Measurements from ENCODE around the gene DOCK10.

The DOCK10 gene

GRCh38 chr2:224876522-224876921 lies 165.7 kb downstream of the DOCK10 start:
- DNase-seq (ENCODE audit: low read depth) = no peak

- no peak for DNase-seq (ENCODE audit: low read depth)
Measured at GRCh38 chr2:224875841-224876240, 166.4 kb downstream of the DOCK10 start.

GRCh38 chr2:224875153-224875552 lies 167.1 kb downstream of the DOCK10 start:
- DNase-seq (ENCODE audit: low read depth) = no peak

- no peak for DNase-seq (ENCODE audit: low read depth)
Measured at GRCh38 chr2:224871813-224872212, 170.5 kb downstream of the DOCK10 start.

- no peak for DNase-seq (ENCODE audit: low read depth)
Measured at GRCh38 chr2:224870341-224870740, 171.9 kb downstream of the DOCK10 start.

- no peak for DNase-seq (ENCODE audit: low read depth)
Measured at GRCh38 chr2:224869601-224870233, 172.6 kb downstream of the DOCK10 start.

GRCh38 chr2:224865016-224865415 lies 177.3 kb downstream of the DOCK10 start:
- DNase-seq (ENCODE audit: low read depth) = no peak

- DNase-seq (ENCODE audit: low read depth) = no peak
Measured at GRCh38 chr2:224861266-224861665, 181.0 kb downstream of the DOCK10 start.

GRCh38 chr2:224860786-224861185 lies 181.5 kb downstream of the DOCK10 start:
- no peak for DNase-seq (ENCODE audit: low read depth)

GRCh38 chr2:224851811-224852210 lies 190.5 kb downstream of the DOCK10 start:
- DNase-seq (ENCODE audit: low read depth) = no peak

- DNase-seq (ENCODE audit: low read depth) = no peak
Measured at GRCh38 chr2:224850081-224850480, 192.2 kb downstream of the DOCK10 start.

- no peak for DNase-seq (ENCODE audit: low read depth)
Measured at GRCh38 chr2:224849264-224849663, 193.0 kb downstream of the DOCK10 start.

- no peak for DNase-seq (ENCODE audit: low read depth)
Measured at GRCh38 chr2:224847961-224848850, 194.1 kb downstream of the DOCK10 start.

GRCh38 chr2:224847381-224847780 lies 194.9 kb downstream of the DOCK10 start:
- DNase-seq (ENCODE audit: low read depth) = no peak

GRCh38 chr2:224846686-224847085 lies 195.6 kb downstream of the DOCK10 start:
- DNase-seq (ENCODE audit: low read depth) = no peak

- DNase-seq (ENCODE audit: low read depth) = no peak
Measured at GRCh38 chr2:224846161-224846560, 196.1 kb downstream of the DOCK10 start.

- DNase-seq (ENCODE audit: low read depth) = no peak
Measured at GRCh38 chr2:224843141-224843540, 199.1 kb downstream of the DOCK10 start.

- no peak for DNase-seq (ENCODE audit: low read depth)
Measured at GRCh38 chr2:224841910-224842309, 200.4 kb downstream of the DOCK10 start.

- no peak for DNase-seq (ENCODE audit: low read depth)
Measured at GRCh38 chr2:224838335-224838734, 203.9 kb downstream of the DOCK10 start.

GRCh38 chr2:224837558-224837957 lies 204.7 kb downstream of the DOCK10 start:
- DNase-seq (ENCODE audit: low read depth) = no peak

- no peak for DNase-seq (ENCODE audit: low read depth)
Measured at GRCh38 chr2:224837066-224837465, 205.2 kb downstream of the DOCK10 start.

- no peak for DNase-seq (ENCODE audit: low read depth)
Measured at GRCh38 chr2:224836263-224836662, 206.0 kb downstream of the DOCK10 start.

- no peak for DNase-seq (ENCODE audit: low read depth)
Measured at GRCh38 chr2:224835405-224835804, 206.9 kb downstream of the DOCK10 start.
